Measurements from ENCODE around the gene LYL1. TPM values are rescaled to one million over a fixed set of nuclear protein-coding genes. Genes with fewer than 3 reads are reported as not detected.

The LYL1 gene
- total RNA-seq, 1 donor from 2014 or later: 0.88 TPM

- H3K27me3 ChIP-seq: peaks cover 100% of the 10 kb centered on the region
- H3F3A ChIP-seq (ENCODE audit: low read depth): peaks cover 19% of the 10 kb centered on the region
- H3K4me2 ChIP-seq: peak overlapping the region; percentile 48
- no peaks in the 10 kb centered on the region for H3K9me3 ChIP-seq (ENCODE audit: low read depth)
- no peak for TF ChIP-seq EZH2 (IDR thresholded peaks at IDR 0.05)
- no peak for TF ChIP-seq CTCF (IDR thresholded peaks at IDR 0.05)
- TF ChIP-seq EZH2phosphoT487 (IDR thresholded peaks at IDR 0.05): no peak
- Mint-ChIP-seq H3K27me3 (ENCODE audit: insufficient read depth, low read depth) (peaks cover 84% of the 10 kb centered on the region), H3K4me3 (no peak overlapping the region), H3K27ac (no peak overlapping the region), H3K4me1 (peaks cover 51% of the 10 kb centered on the region), H3K9me3 (peaks cover 3% of the 10 kb centered on the region), H3K36me3 (no peaks in the 10 kb centered on the region)
- H3K9ac ChIP-seq: no peak overlapping the region
- H3K4me3 ChIP-seq: no peak overlapping the region
- H3K79me2 ChIP-seq (ENCODE audit: low read depth): no peaks in the 10 kb centered on the region
- peaks cover 79% of the 10 kb centered on the region for H3K4me1 ChIP-seq
- peak; percentile 71 for DNase-seq (ENCODE audit: low spot score)
- H4K20me1 ChIP-seq (ENCODE audit: low read depth): peaks cover 76% of the 10 kb centered on the region
- no peak overlapping the region for H3K27ac ChIP-seq
- no peaks in the 10 kb centered on the region for H3K36me3 ChIP-seq
- H2AFZ ChIP-seq (replicated peaks): no peak overlapping the region
Measured at GRCh38 chr19:13057147-13057572, 45.5 kb downstream of the LYL1 start.

- H3K27ac ChIP-seq: no peak overlapping the region
- Mint-ChIP-seq H3K4me3 (peak overlapping the region; percentile 50), H3K27ac (no peak overlapping the region), H3K27me3 (ENCODE audit: insufficient read depth, low read depth) (peaks cover 82% of the 10 kb centered on the region), H3K36me3 (no peaks in the 10 kb centered on the region), H3K9me3 (peaks cover 3% of the 10 kb centered on the region), H3K4me1 (peaks cover 51% of the 10 kb centered on the region)
- H3K27me3 ChIP-seq: peaks cover 98% of the 10 kb centered on the region
- no peak overlapping the region for H2AFZ ChIP-seq (replicated peaks)
- peak overlapping the region; percentile 27 for H3K4me3 ChIP-seq
- no peaks in the 10 kb centered on the region for H3K9me3 ChIP-seq (ENCODE audit: low read depth)
- H4K20me1 ChIP-seq (ENCODE audit: low read depth): peaks cover 83% of the 10 kb centered on the region
- peaks cover 25% of the 10 kb centered on the region for H3F3A ChIP-seq (ENCODE audit: low read depth)
- H3K9ac ChIP-seq: no peak overlapping the region
- H3K4me2 ChIP-seq: peak overlapping the region; percentile 72
- H3K4me1 ChIP-seq: peaks cover 85% of the 10 kb centered on the region
- no peaks in the 10 kb centered on the region for H3K36me3 ChIP-seq
- H3K79me2 ChIP-seq (ENCODE audit: low read depth): no peaks in the 10 kb centered on the region
- peak; percentile 74 for TF ChIP-seq EZH2 (IDR thresholded peaks at IDR 0.05)
- TF ChIP-seq EZH2phosphoT487 (IDR thresholded peaks at IDR 0.05): peak; percentile 55
- no peak for TF ChIP-seq CTCF (IDR thresholded peaks at IDR 0.05)
- DNase-seq (ENCODE audit: low spot score): peak; percentile 49
Measured at GRCh38 chr19:13056052-13056660, 46.5 kb downstream of the LYL1 start.

- Histone ChIP-seq H3K27ac (no peak overlapping the region), H3K4me3 (peak overlapping the region; percentile 27), H4K20me1 (ENCODE audit: low read depth) (peaks cover 86% of the 10 kb centered on the region), H3F3A (ENCODE audit: low read depth) (peaks cover 29% of the 10 kb centered on the region), H3K9me3 (ENCODE audit: low read depth) (no peaks in the 10 kb centered on the region), H3K79me2 (ENCODE audit: low read depth) (no peaks in the 10 kb centered on the region), H3K27me3 (peaks cover 98% of the 10 kb centered on the region), H3K9ac (no peak overlapping the region), H3K4me1 (peaks cover 85% of the 10 kb centered on the region), H2AFZ (replicated peaks) (no peak overlapping the region), H3K36me3 (no peaks in the 10 kb centered on the region), H3K4me2 (peak overlapping the region; percentile 72)
- Mint-ChIP-seq H3K36me3 (no peaks in the 10 kb centered on the region), H3K9me3 (peaks cover 3% of the 10 kb centered on the region), H3K27ac (no peak overlapping the region), H3K4me3 (peak overlapping the region; percentile 50), H3K4me1 (peaks cover 51% of the 10 kb centered on the region), H3K27me3 (ENCODE audit: insufficient read depth, low read depth) (peaks cover 84% of the 10 kb centered on the region)
- peak; percentile 75 for DNase-seq (ENCODE audit: low spot score)
- peak; percentile 20 for TF ChIP-seq CTCF (IDR thresholded peaks at IDR 0.05)
- TF ChIP-seq EZH2phosphoT487 (IDR thresholded peaks at IDR 0.05): no peak
- peak; percentile 44 for TF ChIP-seq EZH2 (IDR thresholded peaks at IDR 0.05)
Measured at GRCh38 chr19:13055213-13056051, 47.2 kb downstream of the LYL1 start.
